Psoas muscle (tissue), 8 donors: ENCODE data around the gene CTIF. TPM values are rescaled to one million over a fixed set of nuclear protein-coding genes. Genes with fewer than 3 reads are reported as not detected.
A peak's percentile ranks its signal among the peaks of the same experiment; 100 is the strongest.

Experiments
- ATAC-seq, 4 donors: fragments of 200-7000 bp; cut with Tn5 transposase; one replicate each; pipeline ENCODE4 v1.9.1; 2020; ENCODE audit warnings: moderate library complexity in 3 of 4, mild to moderate bottlenecking in 2 of 4
- DNase-seq, 2 donors: peaks; one replicate each; pipeline ENCODE4 v3.0.0-alpha.2; 2020
- H3K27ac ChIP-seq: fragments of 200-600 bp; one replicate; pipeline ENCODE4 v1.8.0; 2022
- H3K27me3 ChIP-seq, 3 donors: fragments of 200-600 bp in 1 of 3; one replicate each; pipeline versions ENCODE4 v1.6.1 to v1.8.0; 2013 to 2022; ENCODE audit warnings: low read length in 2 of 3, mild to moderate bottlenecking in 2 of 3, moderate library complexity in 1 of 3; ENCODE audit not compliant: insufficient read depth in 3 of 3
- H3K36me3 ChIP-seq, 2 donors: fragments of 200-600 bp in 1 of 2; one replicate each; pipeline versions ENCODE4 v1.6.1 to v1.8.0; 2013 to 2022; ENCODE audit warnings: low read depth in 1 of 2, mild to moderate bottlenecking in 1 of 2, moderate library complexity in 1 of 2; ENCODE audit not compliant: insufficient read depth in 1 of 2
- H3K4me1 ChIP-seq: fragments of 200-600 bp; one replicate; pipeline ENCODE4 v1.8.0; 2022
- H3K4me3 ChIP-seq: fragments of 200-600 bp; one replicate; pipeline ENCODE4 v1.8.0; 2022; ENCODE audit warnings: mild to moderate bottlenecking
- H3K9me3 ChIP-seq: fragments of 200-600 bp; one replicate; pipeline ENCODE4 v1.8.0; 2022
- CTCF ChIP-seq: fragments of 200-600 bp; IDR thresholded peaks from one replicate; pipeline ENCODE4 v1.8.0; 2022; ENCODE audit warnings: antibody characterized with exemption
- WGBS, 3 donors: extraction: QIAGEN DNeasy Blood & Tissue Kit; methylation state at CpG; one replicate each; pipeline versions ENCODE4 v1.1.6 to v1.1.7; 2013; 5-methylcytosine and 5-hydroxymethylcytosine counted together
- intact Hi-C, 2 donors: fragments of 100-400 bp; cut with DNase I; formaldehyde crosslinking; loops; one replicate each; pipeline versions ENCODE4 v1.11.0 to v1.14.2; 2022
- polyA plus RNA-seq, 3 donors: library from polyadenylated mRNA; stranded (reverse); fragments of 200-250 nt; gene quantifications; one replicate each; pipeline ENCODE4 v1.2.3, GENCODE V29; 2013
- total RNA-seq, 4 donors: library from RNA; stranded (reverse); fragmentation: NEBNext Ultra II Directional in 2 of 4; extraction: Animal tissue kit (Norgen Biotek cat#: 25700) in 2 of 4; gene quantifications; one replicate each; pipeline versions ENCODE4 v1.2.1 to v1.2.4, GENCODE V29; 2021 to 2023
- donor health status: healthy with polysubstance abuse.
- donor health status: DM: no; HTN: no; CAD: no; lungs with moderate emphysema.
- donor health status: Bipolar disorder and iron deficiency.
- donor health status: healthy.
- donor health status: DM: yes; HTN: yes; CAD: no.
- donor health status: DM: no; HTN: no; CAD: no.
- donor health status: DM: no; HTN: no; CAD: no.
- donor health status: DM: yes; HTN: yes; CAD: no.

Gene CTIF
- total and polyA plus RNA-seq, 7 donors = 11.3 to 40.5 (median 26.9) TPM

DNA sequence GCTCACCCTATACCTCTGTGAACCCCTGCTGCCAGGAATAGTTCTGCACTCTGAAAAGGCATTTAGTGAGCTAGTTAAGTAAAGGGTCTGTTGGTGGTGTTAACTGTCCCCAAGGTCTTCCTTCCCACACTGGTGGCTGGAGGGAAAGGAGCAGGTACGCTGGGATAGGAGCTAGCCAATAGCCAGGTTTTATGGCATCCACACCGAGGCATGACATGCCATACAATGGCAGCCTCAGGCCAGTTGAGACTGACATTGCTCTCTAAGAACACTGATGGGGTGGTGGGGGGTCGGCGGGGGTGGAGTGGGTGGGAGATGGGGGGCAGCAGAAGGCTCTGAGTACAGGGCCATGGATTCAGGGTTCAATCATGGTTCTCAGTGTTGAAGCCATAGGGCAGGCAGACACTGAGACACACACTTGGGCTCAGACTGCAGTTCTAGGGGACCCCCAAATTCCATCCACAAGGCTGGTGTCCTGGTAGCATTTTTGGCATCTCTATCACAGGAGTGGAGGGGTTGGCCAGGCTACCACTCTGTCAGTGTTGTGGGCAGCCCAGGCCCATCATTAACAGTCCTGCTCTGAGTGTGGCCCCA is 136.0 kb downstream of the CTIF start:
- intact Hi-C loops = loop anchor here (5.0 to 10.0 kb wide), 10 partner anchors 102 to 1180 kb away; partner anchors contain the start of gene SMAD7 (in 1 of the 2)
- Histone ChIP-seq H3K4me3 (no peak overlapping the region), H3K36me3 (peaks cover 5 to 27% of the 10 kb centered on the region in 2 donors), H3K27me3 (no peaks in the 10 kb centered on the region), H3K9me3 (no peaks in the 10 kb centered on the region), H3K27ac (no peak overlapping the region), H3K4me1 (peaks cover 27% of the 10 kb centered on the region)
- ATAC-seq (peak in 1 of 4 donors; percentile 2), DNase-seq (no peak)
- 88 to 93% (median 88%) methylated on average over 4 of the region's 4 CpGs for WGBS, 3 donors
- no peak for TF ChIP-seq CTCF

- ATAC-seq = peak; percentile 91 to 97 (median 95)
- H3K9me3 ChIP-seq = no peaks in the 10 kb centered on the region
- no peak overlapping the region for H3K4me3 ChIP-seq
- no peaks in the 10 kb centered on the region for H3K27me3 ChIP-seq
- TF ChIP-seq CTCF = peak; percentile 95
- peaks cover 5 to 27% of the 10 kb centered on the region in 2 donors for H3K36me3 ChIP-seq
- DNase-seq = peak; percentile 88 to 93
- WGBS, 3 donors = 8 to 10% (median 8%) methylated on average over 10 of the region's 10 CpGs
- H3K4me1 ChIP-seq = peaks cover 32% of the 10 kb centered on the region
- intact Hi-C loops = loop anchor here (5.0 to 10.0 kb wide), 10 partner anchors 102 to 1179 kb away; partner anchors contain the start of gene SMAD7 (in 1 of the 2)
- H3K27ac ChIP-seq = peak overlapping the region; percentile 23
Measured at GRCh38 chr18:48675352-48675761, 136.5 kb downstream of the CTIF start.

DNA sequence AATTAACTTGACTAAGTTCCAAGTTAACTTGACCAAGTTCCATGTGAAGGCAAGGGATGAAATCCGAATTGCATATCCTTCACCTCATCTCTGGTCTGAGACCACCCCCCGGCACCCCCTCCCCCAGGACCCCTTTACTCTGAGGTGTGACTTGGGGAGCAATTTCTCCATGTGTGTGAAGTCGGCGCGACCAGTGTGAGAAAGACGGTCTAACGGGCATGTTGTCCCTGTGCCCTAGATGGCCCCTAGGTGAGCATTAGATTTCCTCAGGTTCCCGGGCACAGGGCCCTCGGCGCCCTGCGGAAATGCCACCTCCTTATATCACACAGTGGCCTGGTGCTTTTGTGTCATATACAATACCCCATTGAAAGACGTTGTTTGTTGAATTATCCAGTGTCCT is 137.1 kb downstream of the CTIF start:
- no peak for TF ChIP-seq CTCF
- Histone ChIP-seq H3K27ac (peak overlapping the region; percentile 23), H3K4me1 (peaks cover 35% of the 10 kb centered on the region), H3K4me3 (no peak overlapping the region), H3K36me3 (peaks cover 1 to 22% of the 10 kb centered on the region in 2 donors), H3K27me3 (no peaks in the 10 kb centered on the region), H3K9me3 (no peaks in the 10 kb centered on the region)
- intact Hi-C loops = loop anchor here (2.0 to 10.0 kb wide), 11 partner anchors 101 to 1179 kb away; partner anchors contain the start of gene SMAD7 (in 1 of the 2)
- DNase-seq (no peak), ATAC-seq (no peak)
- 87 to 89% (median 89%) methylated on average over 12 of the region's 12 CpGs for WGBS, 3 donors

GRCh38 chr18:48676346-48676745 is 137.5 kb downstream of the CTIF start:
- DNase-seq = peak in 1 of 2 donors; percentile 39
- peaks cover 35% of the 10 kb centered on the region for H3K4me1 ChIP-seq
- 73 to 88% (median 81%) methylated on average over 8 of the region's 8 CpGs for WGBS, 3 donors
- intact Hi-C loops = loop anchor here (2.0 to 10.0 kb wide), 11 partner anchors 101 to 1178 kb away; partner anchors contain the start of gene SMAD7 (in 1 of the 2)
- ATAC-seq = peak in 1 of 4 donors; percentile 15
- H3K27me3 ChIP-seq = no peaks in the 10 kb centered on the region
- H3K9me3 ChIP-seq = no peaks in the 10 kb centered on the region
- no peak overlapping the region for H3K4me3 ChIP-seq
- H3K27ac ChIP-seq = peak overlapping the region; percentile 23
- TF ChIP-seq CTCF = no peak
- peaks cover 0 to 18% of the 10 kb centered on the region in 2 donors for H3K36me3 ChIP-seq
